ENCODE data around the gene ZNF772. TPM values are rescaled to one million over a fixed set of nuclear protein-coding genes. Genes with fewer than 3 reads are reported as not detected.

Gene ZNF772
- total RNA-seq, 1 experiment from 2014 or later = 11.4 TPM

DNA sequence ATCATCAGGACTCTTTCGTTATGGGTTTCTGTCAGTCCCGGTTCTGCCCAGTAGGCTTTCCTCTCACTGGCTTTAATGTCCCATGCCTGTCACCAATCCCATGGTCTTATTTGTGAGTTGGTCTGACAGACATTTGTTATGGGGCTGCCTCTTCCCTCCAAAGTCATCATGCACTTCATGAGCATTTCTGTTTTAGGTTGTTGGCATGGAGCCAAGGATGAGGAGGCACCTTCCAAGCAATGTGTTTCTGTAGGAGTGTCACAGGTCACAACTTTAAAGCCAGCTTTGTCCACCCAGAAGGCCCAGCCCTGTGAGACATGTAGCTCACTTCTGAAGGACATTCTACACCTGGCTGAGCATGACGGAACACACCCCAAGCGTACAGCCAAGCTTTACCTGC, 57.9 kb downstream of the ZNF772 start:
- DNase-seq = no peak
- CTCF ChIA-PET = interaction anchor here (0.5 kb wide), 1 partner anchor 72 kb away, joined by 12 read pairs; no protein-coding TSS in a partner anchor
- no peak overlapping the region for H3K4me3 Mint-ChIP-seq (ENCODE audit: low read depth, unreplicated experiment)
- no peaks in the 10 kb centered on the region for H3K4me1 Mint-ChIP-seq (ENCODE audit: low read depth, unreplicated experiment)
- intact Hi-C loops (cut with micrococcal nuclease; ENCODE audit: unreplicated experiment) = no loop called here
- TF ChIP-seq, protein P1, sequence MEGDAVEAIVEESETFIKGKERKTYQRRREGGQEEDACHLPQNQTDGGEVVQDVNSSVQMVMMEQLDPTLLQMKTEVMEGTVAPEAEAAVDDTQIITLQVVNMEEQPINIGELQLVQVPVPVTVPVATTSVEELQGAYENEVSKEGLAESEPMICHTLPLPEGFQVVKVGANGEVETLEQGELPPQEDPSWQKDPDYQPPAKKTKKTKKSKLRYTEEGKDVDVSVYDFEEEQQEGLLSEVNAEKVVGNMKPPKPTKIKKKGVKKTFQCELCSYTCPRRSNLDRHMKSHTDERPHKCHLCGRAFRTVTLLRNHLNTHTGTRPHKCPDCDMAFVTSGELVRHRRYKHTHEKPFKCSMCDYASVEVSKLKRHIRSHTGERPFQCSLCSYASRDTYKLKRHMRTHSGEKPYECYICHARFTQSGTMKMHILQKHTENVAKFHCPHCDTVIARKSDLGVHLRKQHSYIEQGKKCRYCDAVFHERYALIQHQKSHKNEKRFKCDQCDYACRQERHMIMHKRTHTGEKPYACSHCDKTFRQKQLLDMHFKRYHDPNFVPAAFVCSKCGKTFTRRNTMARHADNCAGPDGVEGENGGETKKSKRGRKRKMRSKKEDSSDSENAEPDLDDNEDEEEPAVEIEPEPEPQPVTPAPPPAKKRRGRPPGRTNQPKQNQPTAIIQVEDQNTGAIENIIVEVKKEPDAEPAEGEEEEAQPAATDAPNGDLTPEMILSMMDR (IDR thresholded peaks at IDR 0.05; ENCODE audit: unreplicated experiment) = no peak
- H3K36me3 Mint-ChIP-seq (ENCODE audit: insufficient read depth, unreplicated experiment) = peaks cover 43% of the 10 kb centered on the region
- H3K27me3 Mint-ChIP-seq (ENCODE audit: unreplicated experiment) = no peaks in the 10 kb centered on the region
- BruUV-seq (replicated peaks) = no TSS peak
- peaks cover 28% of the 10 kb centered on the region for H3K9me3 Mint-ChIP-seq (ENCODE audit: low read depth, unreplicated experiment)
- no peak overlapping the region for H3K27ac Mint-ChIP-seq (ENCODE audit: unreplicated experiment)

Other genes with a start within 250 kb of the ZNF772 start
- 0.83 and 1.3 TPM in 2 replicates for gene AURKC, start 246.5 kb downstream of the ZNF772 start, total RNA-seq (2022)
- 13.8 and 14.1 TPM in 2 replicates for gene ZNF805, start 236.9 kb downstream of the ZNF772 start, total RNA-seq (2022)
- gene ZNF460, start 197.1 kb downstream of the ZNF772 start, total RNA-seq (2022) = 68.2 and 74.8 TPM in 2 replicates
- gene ZNF543, start 157.1 kb downstream of the ZNF772 start, total RNA-seq (2022) = 8.5 and 9.0 TPM in 2 replicates
- gene ZNF304, start 126.3 kb downstream of the ZNF772 start, total RNA-seq (2022) = 6.2 and 6.5 TPM in 2 replicates
- 11.7 and 16.3 TPM in 2 replicates for gene TRAPPC2B, start 114.0 kb downstream of the ZNF772 start, total RNA-seq (2022)
- gene ZNF547, start 114.0 kb downstream of the ZNF772 start, total RNA-seq (2022) = 7.2 and 7.7 TPM in 2 replicates
- 20.3 and 23.0 TPM in 2 replicates for gene ZNF548, start 87.7 kb downstream of the ZNF772 start, total RNA-seq (2022)
- gene ZNF17, start 66.4 kb downstream of the ZNF772 start, total RNA-seq (2022) = 14.7 and 15.8 TPM in 2 replicates
- gene ZNF749, start 42.2 kb downstream of the ZNF772 start, total RNA-seq (2022) = 20.4 and 20.8 TPM in 2 replicates
- 1.0 and 2.0 TPM in 2 replicates for gene VN1R1, start 20.4 kb downstream of the ZNF772 start, total RNA-seq (2022)
- gene ZNF419, start 10.2 kb upstream of the ZNF772 start, total RNA-seq (2022) = 17.9 and 19.6 TPM in 2 replicates
- 13.4 and 17.2 TPM in 2 replicates for gene ZNF773, start 22.4 kb upstream of the ZNF772 start, total RNA-seq (2022)
- gene ZNF549, start 49.8 kb upstream of the ZNF772 start, total RNA-seq (2022) = 6.4 and 7.1 TPM in 2 replicates
- gene ZNF550, start 82.3 kb upstream of the ZNF772 start, total RNA-seq (2022) = 18.6 and 22.4 TPM in 2 replicates
- 6.1 and 6.6 TPM in 2 replicates for gene ZNF416, start 101.3 kb upstream of the ZNF772 start, total RNA-seq (2022)
- not detected in 2 replicates for gene ZIK1, start 106.6 kb upstream of the ZNF772 start, total RNA-seq (2022)
- gene ZNF530, start 122.3 kb upstream of the ZNF772 start, total RNA-seq (2022) = 8.2 and 10.4 TPM in 2 replicates
- 11.4 and 13.2 TPM in 2 replicates for gene ZNF134, start 136.7 kb upstream of the ZNF772 start, total RNA-seq (2022)
- gene ZNF211, start 155.6 kb upstream of the ZNF772 start, total RNA-seq (2022) = 10.2 and 11.0 TPM in 2 replicates
- gene ZSCAN4, start 191.4 kb upstream of the ZNF772 start, total RNA-seq (2022) = not detected in 2 replicates
- 14.7 and 17.0 TPM in 2 replicates for gene ZNF551, start 204.4 kb upstream of the ZNF772 start, total RNA-seq (2022)
- gene ZNF154, start 231.6 kb upstream of the ZNF772 start, total RNA-seq (2022) = not detected in 2 replicates